HFFc6 (cell line): ENCODE data around the gene KCND2. TPM values are rescaled to one million over a fixed set of nuclear protein-coding genes. Genes with fewer than 3 reads are reported as not detected.

ENCODE experiments used
- DNase-seq: peaks from one replicate; pipeline ENCODE4 v3.0.0-alpha.2; 2018
- H3K27ac Mint-ChIP-seq: 2 replicates; pipeline ENCODE4 v1.8.0; 2020; ENCODE audit warnings: mild to moderate bottlenecking, mixed read lengths
- H3K27me3 Mint-ChIP-seq: 2 replicates; pipeline ENCODE4 v1.8.0; 2021; ENCODE audit warnings: mild to moderate bottlenecking, moderate library complexity, mixed read lengths; ENCODE audit not compliant: insufficient read depth
- H3K36me3 Mint-ChIP-seq: 2 replicates; pipeline ENCODE4 v1.8.0; 2021; ENCODE audit warnings: low read depth, mixed read lengths
- H3K4me1 Mint-ChIP-seq: 2 replicates; pipeline ENCODE4 v1.8.0; 2020; ENCODE audit warnings: low read depth, mixed read lengths
- H3K4me3 Mint-ChIP-seq: 2 replicates; pipeline ENCODE4 v1.8.0; 2020; ENCODE audit warnings: mild to moderate bottlenecking, moderate library complexity, mixed read lengths
- H3K9me3 Mint-ChIP-seq: 2 replicates; pipeline ENCODE4 v1.8.0; 2020; ENCODE audit warnings: mild to moderate bottlenecking, mixed read lengths
- CTCF ChIP-seq: fragments of 200-600 bp; sonication (generic); IDR thresholded peaks from 2 replicates; pipeline ENCODE4 v1.5.0; 2021; ENCODE audit warnings: antibody characterized with exemption, mild to moderate bottlenecking
- total RNA-seq, 6 experiments: library from RNA; stranded (reverse); fragmentation: NEBNext Ultra II Directional; extraction: Animal tissue kit (Norgen Biotek cat#: 25700); gene quantifications; 2 replicates in 1 of 6; 3 replicates in 5 of 6; pipeline ENCODE4 v1.2.3, GENCODE V29; 2021

The KCND2 gene
- total RNA-seq, 6 experiments from 2014 or later: not detected

DNA sequence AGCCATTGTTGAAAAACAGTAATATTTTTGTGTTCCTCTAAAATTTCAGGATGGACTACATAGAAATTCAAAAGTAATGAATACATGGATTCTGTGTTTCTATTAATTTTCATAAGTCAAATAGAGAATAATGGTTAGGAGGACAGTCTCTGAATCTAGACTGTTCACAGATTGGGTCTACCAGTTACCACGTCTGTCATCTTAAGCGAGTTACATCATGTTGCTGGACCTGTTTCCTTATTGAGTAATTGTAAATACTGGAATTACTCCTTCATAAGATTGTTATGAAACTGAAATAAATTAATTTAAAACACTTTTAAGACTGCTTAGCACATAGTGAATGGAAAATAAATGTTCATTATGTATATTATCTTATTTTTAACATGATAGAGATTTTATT lies 172.3 kb downstream of the KCND2 start:
- Mint-ChIP-seq H3K36me3 (no peaks in the 10 kb centered on the region), H3K27ac (no peak overlapping the region), H3K4me1 (no peaks in the 10 kb centered on the region), H3K9me3 (peaks cover 34% of the 10 kb centered on the region), H3K4me3 (no peak overlapping the region), H3K27me3 (no peaks in the 10 kb centered on the region)
- DNase-seq: no peak
- no peak for TF ChIP-seq CTCF

GRCh38 chr7:120452665-120453064 lies 179.7 kb downstream of the KCND2 start:
- Mint-ChIP-seq H3K9me3 (peaks cover 66% of the 10 kb centered on the region), H3K27me3 (no peaks in the 10 kb centered on the region), H3K4me1 (no peaks in the 10 kb centered on the region), H3K36me3 (no peaks in the 10 kb centered on the region), H3K4me3 (no peak overlapping the region), H3K27ac (no peak overlapping the region)
- no peak for DNase-seq
- TF ChIP-seq CTCF: no peak

- no peak for DNase-seq
- Mint-ChIP-seq H3K27me3 (no peaks in the 10 kb centered on the region), H3K4me3 (no peak overlapping the region), H3K27ac (no peak overlapping the region), H3K9me3 (peaks cover 47% of the 10 kb centered on the region), H3K4me1 (no peaks in the 10 kb centered on the region), H3K36me3 (no peaks in the 10 kb centered on the region)
- no peak for TF ChIP-seq CTCF
These were observed 183.7 kb downstream of the KCND2 start for GRCh38 chr7:120456699-120457098.

DNA sequence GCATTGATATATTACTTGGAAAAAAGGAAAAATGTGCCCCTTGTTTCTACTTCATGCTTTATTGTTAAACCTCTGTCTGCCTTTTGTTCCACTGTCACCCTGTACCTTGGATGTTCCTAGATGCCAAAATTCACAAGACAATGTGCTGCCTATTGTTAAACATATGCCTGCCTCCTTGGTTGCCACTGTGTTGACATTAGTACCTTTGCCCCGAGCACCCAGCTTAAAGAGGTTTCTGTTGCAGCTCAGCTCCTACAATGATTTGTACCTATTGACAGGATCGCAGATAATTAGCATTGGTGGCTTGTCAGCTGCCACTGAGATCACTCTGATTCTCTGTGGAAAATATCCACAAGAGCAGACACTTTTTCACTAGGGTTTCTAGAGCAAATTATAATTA lies 188.0 kb downstream of the KCND2 start:
- no peaks in the 10 kb centered on the region for H3K4me1 Mint-ChIP-seq
- no peak for TF ChIP-seq CTCF
- H3K9me3 Mint-ChIP-seq: peaks cover 34% of the 10 kb centered on the region
- no peak overlapping the region for H3K4me3 Mint-ChIP-seq
- H3K36me3 Mint-ChIP-seq: no peaks in the 10 kb centered on the region
- DNase-seq: no peak
- no peak overlapping the region for H3K27ac Mint-ChIP-seq
- H3K27me3 Mint-ChIP-seq: no peaks in the 10 kb centered on the region

DNA sequence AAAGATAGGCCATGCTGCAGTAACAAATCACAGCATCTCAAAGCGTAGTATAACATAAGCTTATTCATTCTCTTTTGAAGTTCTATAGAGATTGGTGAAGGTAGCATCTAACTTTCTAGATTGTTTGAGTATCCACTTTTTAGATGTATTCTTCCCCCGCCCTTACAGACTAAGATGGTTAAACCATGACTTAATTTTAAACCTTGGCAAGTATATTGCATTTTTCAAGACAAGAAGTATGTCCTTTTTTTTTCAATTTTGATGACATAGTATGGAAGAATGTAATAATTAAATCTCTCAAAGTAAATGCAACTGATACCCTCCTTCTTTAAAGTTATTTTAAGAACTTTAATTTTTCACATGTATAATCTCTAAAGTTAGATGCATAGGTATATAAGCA lies 190.0 kb downstream of the KCND2 start:
- TF ChIP-seq CTCF: no peak
- Mint-ChIP-seq H3K9me3 (peaks cover 23% of the 10 kb centered on the region), H3K27ac (no peak overlapping the region), H3K4me3 (no peak overlapping the region), H3K36me3 (no peaks in the 10 kb centered on the region), H3K4me1 (no peaks in the 10 kb centered on the region), H3K27me3 (no peaks in the 10 kb centered on the region)
- no peak for DNase-seq

GRCh38 chr7:120464104-120464503 lies 191.1 kb downstream of the KCND2 start:
- H3K4me3 Mint-ChIP-seq: no peak overlapping the region
- peaks cover 21% of the 10 kb centered on the region for H3K9me3 Mint-ChIP-seq
- H3K36me3 Mint-ChIP-seq: no peaks in the 10 kb centered on the region
- no peak for DNase-seq
- TF ChIP-seq CTCF: no peak
- no peaks in the 10 kb centered on the region for H3K27me3 Mint-ChIP-seq
- H3K27ac Mint-ChIP-seq: no peak overlapping the region
- H3K4me1 Mint-ChIP-seq: no peaks in the 10 kb centered on the region
